Left kidney (tissue), 2 donors: Measurements from ENCODE around the gene FOXN3. TPM values are rescaled to one million over a fixed set of nuclear protein-coding genes. Genes with fewer than 3 reads are reported as not detected.
"Not testable (repeated sequence)": the region's sequence is repeated elsewhere in the genome, so short reads cannot be mapped to it uniquely, and the experiment has no call there.

Experiments
- DNase-seq: peaks from one replicate; pipeline ENCODE4 v3.0.0-alpha.2; 2013
- polyA plus RNA-seq: library from polyadenylated mRNA; unstranded; fragments of 120-200 nt; gene quantifications from one replicate; pipeline ENCODE4 v1.2.1, GENCODE V29; 2013; ENCODE audit not compliant: insufficient read length

Gene FOXN3
- polyA plus RNA-seq, 1 donor = 32.2 TPM

GRCh38 chr14:89228921-89229639 lies 188.0 kb downstream of the FOXN3 start:
- DNase-seq = no peak

DNA sequence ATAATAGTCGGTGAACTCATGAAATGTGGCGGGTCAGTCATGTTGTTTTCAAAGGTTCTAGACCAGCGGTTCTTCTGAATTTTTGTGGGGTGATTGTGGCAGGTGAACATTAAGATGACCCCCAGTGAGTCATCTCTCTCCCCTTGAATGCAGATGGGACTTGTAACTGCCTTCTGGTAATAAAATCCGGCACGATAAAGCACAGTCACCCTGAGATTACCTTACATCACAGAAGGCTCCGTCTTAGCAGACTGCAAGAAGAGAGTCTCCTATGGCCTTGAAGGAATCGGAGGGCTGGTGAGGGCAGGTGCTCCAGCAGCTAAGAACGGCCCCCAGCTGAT lies 189.6 kb downstream of the FOXN3 start:
- no peak for DNase-seq

GRCh38 chr14:89226801-89227495 lies 190.1 kb downstream of the FOXN3 start:
- no peak for DNase-seq

DNA sequence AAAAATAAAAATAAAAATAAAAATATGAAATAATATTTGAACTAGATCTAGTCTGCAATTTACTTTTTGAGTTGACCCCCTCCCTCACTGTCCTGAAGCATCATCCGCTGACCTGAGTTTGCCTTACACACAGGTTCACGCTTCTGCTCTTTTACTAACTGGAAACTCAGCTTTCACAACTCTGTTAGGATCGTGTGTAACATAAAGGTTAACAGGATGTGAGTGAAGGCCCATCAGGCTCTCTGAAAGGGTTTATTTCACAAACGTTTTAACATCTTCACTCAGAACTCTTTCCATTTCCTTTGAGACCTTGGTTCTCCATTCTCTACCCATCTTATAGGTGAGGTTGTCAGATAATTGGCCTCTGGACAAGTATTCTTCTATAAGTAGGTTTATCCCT lies 191.4 kb downstream of the FOXN3 start:
- no peak for DNase-seq

DNA sequence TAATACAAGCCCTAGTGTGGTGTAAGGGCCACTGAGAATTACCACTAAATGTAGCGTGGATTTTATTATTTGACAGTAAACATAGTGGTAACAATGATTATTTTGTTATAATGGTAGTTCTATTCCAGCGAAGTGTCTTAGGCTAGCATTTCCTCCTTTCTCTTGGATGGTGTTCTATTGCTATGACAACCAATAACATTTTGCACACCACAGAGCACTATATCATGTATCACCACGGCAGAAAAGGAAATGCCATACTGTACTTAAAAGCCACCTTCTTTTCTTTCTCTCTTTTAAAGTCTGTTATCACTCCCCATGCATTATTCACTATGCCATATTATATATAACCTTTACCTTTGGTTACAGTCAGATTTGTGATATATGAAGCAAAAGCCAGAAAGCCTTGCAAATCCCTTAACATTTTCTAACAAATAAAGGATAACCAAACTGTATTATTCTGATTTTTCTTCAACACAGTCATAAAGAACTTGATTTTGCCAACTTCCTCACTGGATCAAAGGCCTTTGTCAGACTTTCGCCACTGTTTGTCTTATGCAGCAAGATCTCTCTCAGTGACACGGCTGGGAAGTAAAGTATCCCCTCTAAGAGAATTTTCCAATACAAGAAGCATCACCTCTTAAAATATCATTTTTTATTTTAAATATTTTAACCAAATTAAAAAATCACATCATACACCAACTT lies 195.8 kb downstream of the FOXN3 start:
- peak; percentile 54 for DNase-seq

DNA sequence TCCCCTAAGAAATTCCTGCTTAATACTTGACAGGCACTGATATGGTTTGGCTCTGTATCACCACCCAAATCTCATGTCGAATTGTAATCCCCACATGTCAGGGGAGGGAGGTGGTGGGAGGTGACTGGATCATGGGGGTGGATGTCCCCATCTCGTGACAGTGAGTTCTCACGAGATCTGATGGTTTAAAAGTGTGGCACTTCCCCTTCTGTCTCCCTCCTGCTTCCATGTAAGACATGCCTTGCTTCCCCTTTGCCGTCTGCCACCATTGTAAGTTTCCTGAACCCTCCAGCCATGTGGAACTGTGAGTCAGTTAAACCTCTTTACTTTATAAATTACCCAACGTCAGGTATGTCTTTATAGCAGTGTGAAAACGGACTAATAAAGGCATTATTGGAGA lies 198.0 kb downstream of the FOXN3 start:
- no peak for DNase-seq

- peak; percentile 41 for DNase-seq
These were observed 199.1 kb downstream of the FOXN3 start for GRCh38 chr14:89217891-89218290.

- DNase-seq = no peak
These were observed 201.5 kb downstream of the FOXN3 start for GRCh38 chr14:89215531-89215930.

- DNase-seq = no peak
These were observed 201.9 kb downstream of the FOXN3 start for GRCh38 chr14:89215114-89215513.

DNA sequence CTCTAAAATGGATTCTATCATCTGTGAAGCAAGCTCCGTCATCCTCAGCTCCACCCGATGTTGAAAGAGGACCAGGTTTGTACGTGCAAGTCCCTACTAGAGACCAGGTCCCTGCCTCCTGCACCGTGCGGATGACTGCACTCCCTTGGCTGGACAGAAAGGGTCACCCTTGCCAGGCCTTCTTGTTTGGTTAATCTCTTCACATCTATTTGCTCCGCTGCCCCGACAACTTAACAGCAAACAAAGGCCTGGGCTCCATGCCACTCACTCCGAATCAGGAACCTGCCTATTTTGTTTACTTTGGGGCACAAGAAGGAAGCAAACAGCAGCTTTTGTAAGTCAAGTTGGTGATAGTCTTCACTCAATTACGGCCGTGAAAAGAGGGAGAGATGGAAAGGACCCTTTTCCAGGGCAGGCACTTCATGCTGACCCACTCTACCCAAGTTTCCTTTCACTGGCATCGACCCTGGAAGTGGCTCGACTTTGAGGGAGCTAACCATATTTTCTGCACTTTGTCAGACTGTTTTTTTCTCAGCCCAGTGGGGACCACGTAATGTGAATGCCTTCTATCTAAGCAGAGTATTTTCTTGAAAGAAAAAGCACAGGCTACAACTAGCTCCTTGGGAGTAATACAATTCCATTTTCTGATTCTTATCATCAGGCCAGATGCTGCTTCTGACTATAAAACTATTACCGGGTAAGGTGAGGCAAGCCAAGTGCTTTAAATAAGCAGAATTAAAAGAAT lies 202.6 kb downstream of the FOXN3 start:
- peak; percentile 27 for DNase-seq

GRCh38 chr14:89212386-89213235 lies 204.4 kb downstream of the FOXN3 start:
- DNase-seq = no peak

GRCh38 chr14:89209558-89209957 lies 207.5 kb downstream of the FOXN3 start:
- no peak for DNase-seq

GRCh38 chr14:89207925-89208328 lies 209.1 kb downstream of the FOXN3 start:
- no peak for DNase-seq

DNA sequence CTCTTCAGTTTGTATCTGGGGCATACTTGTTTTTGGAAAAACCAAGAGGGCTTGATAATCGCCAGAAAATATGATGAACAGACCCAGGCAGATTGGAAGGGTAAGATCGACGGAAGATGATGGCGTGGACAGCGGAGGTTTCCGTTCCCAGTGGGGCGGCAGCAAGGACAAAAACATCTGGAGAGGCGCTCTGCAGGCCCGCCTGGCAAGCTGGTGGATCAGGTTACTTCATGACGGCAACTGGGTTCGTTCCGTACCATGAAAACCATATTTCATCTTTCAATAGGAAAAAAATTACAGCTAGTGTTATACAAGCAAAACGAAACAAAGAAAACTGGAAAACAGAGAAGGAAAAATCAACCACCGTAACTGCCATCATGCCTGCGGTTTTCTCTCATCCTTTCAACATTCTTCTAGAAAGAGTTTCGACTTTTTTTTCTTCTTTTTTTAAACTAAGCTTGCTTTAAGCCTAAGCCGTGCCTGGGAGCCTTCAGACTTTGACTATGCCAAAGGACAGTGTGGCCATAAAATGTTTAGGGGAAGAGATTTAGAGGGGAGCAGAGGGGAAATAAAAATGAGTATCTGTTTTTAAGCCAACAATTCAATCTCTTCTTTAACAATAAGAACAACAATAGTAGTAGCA lies 210.5 kb downstream of the FOXN3 start:
- no peak for DNase-seq

GRCh38 chr14:89205137-89205740 lies 211.8 kb downstream of the FOXN3 start:
- no peak for DNase-seq

- no peak for DNase-seq
These were observed 214.4 kb downstream of the FOXN3 start for GRCh38 chr14:89202413-89203190.

DNA sequence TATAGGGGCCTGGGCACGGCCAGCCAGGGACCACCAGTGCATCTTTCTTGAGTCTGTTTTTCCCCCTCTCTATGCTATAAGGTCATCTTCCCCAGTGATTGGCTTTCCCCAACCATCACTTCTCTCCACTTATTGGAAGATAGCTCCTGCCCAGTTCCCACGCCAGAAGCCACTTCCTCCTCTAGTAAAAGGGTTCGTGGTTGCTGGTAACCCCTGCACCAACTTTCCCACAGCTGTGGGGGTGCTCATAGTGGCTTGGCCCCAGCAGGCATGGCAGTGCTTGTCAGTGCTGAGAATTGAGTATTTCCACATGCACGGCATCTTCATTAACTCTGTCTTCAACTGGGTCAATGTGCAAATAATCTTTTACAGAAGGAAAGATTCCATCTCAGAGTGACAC lies 215.4 kb downstream of the FOXN3 start:
- no peak for DNase-seq

- not testable (repeated sequence) for DNase-seq
These were observed 217.7 kb downstream of the FOXN3 start for GRCh38 chr14:89199357-89199756.

- DNase-seq = peak; percentile 56
These were observed 218.3 kb downstream of the FOXN3 start for GRCh38 chr14:89198544-89199329.
